Measurements from ENCODE around the gene BTLA. TPM values are rescaled to one million over a fixed set of nuclear protein-coding genes. Genes with fewer than 3 reads are reported as not detected.
"Not testable (repeated sequence)": the region's sequence is repeated elsewhere in the genome, so short reads cannot be mapped to it uniquely, and the experiment has no call there.

Gene BTLA
- total RNA-seq, 1 donor from 2014 or later = 0.86 TPM

DNA sequence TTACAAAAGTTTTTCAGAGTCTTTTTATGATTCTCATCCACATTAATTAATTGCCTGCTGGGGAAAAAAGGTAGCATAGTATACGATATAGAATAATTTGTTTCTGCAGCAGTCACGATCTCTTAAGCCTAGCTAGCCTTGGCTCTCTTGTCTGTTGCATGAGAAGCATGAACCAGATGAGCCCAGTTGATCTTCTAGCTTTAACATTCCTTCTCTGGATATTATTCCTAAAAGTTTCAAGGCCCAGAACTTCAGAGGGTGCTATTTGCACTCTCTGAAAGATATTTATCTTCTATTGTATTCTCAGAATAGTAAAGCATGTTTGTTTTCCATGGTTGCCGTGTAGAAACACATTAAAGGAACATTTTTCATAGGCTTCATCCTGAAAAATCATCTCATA lies 69.3 kb downstream of the BTLA start:
- Histone ChIP-seq H3K36me3 (no peaks in the 10 kb centered on the region), H3K27ac (no peak overlapping the region), H3K4me1 (no peaks in the 10 kb centered on the region), H3K9me3 (no peaks in the 10 kb centered on the region), H3K27me3 (ENCODE audit: low read depth) (no peaks in the 10 kb centered on the region), H3K4me3 (no peak overlapping the region)
- no peak for ATAC-seq
- no peak for DNase-seq
- intact Hi-C loops (cut with DNase I) = no loop called here
- no peak for TF ChIP-seq CTCF (IDR thresholded peaks at IDR 0.05)

DNA sequence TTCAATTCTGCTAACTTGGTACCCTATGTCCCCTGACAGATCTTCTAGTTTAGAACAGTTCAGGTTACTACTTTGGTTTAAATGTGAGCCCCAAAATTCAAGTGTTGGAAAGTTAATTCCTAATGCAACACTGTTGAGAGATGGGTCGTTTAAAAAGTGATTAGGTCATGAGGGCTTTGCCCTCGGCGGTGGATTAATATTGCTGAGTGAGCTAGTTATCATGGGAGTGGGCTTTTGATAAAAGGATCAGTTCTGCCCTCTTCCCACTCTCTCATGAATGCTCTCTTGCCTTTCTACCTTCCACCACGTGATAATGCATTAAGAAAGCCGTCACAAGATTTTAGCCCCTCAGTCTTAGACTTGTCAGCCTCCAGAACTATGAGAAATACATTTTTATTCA lies 72.1 kb downstream of the BTLA start:
- no peak overlapping the region for H3K4me3 ChIP-seq
- ATAC-seq (no peak), DNase-seq (no peak)
- H3K27ac ChIP-seq = no peak overlapping the region
- no peaks in the 10 kb centered on the region for H3K36me3 ChIP-seq
- no peaks in the 10 kb centered on the region for H3K27me3 ChIP-seq (ENCODE audit: low read depth)
- TF ChIP-seq CTCF (IDR thresholded peaks at IDR 0.05) = no peak
- no peaks in the 10 kb centered on the region for H3K9me3 ChIP-seq
- intact Hi-C loops (cut with DNase I) = no loop called here
- H3K4me1 ChIP-seq = peaks cover 5% of the 10 kb centered on the region

DNA sequence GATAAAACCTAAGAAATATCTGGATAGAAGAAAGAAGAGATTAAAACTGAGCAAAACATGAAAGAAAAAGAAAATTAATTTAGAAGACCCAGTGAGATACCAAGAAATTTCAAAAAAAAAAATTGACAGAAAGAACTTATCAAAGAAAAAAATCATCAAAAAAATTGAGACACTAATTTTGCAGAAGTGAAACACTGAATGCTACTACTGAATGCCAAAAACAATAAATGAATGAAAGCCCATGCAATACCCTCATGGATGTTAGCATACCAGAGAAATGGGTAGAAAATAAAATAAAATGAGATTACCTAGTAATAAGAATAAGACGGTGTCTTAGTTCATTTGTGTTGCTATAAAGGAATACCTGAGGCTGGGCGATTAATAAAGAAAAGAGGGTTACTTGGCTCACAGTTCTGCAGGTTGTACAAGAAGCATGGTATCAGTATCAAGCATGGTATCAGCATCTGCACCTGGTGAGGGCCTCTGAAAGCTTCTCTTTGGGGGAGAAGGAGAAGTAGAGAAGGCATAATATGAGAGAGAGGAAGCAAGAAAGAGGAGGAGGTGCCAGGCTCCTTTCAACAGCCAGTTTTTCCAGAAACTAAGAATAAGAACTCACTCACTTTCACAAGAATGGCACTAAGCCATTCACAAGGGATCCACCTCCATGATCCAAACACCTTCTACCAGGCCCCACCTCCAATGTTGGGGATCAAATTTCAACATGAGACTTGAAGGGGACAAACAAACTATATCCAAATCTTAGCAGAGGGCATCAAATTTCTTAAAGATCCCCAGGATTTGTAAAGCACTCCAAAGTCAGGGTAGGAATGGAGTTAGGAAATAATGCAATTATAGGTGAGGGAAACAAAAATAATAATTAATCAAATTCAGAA lies 73.2 kb downstream of the BTLA start:
- no peak for DNase-seq
- Histone ChIP-seq H3K4me3 (no peak overlapping the region), H3K9me3 (no peaks in the 10 kb centered on the region), H3K27me3 (ENCODE audit: low read depth) (no peaks in the 10 kb centered on the region), H3K4me1 (peaks cover 5% of the 10 kb centered on the region), H3K27ac (no peak overlapping the region), H3K36me3 (no peaks in the 10 kb centered on the region)
- TF ChIP-seq CTCF (IDR thresholded peaks at IDR 0.05) = no peak
- intact Hi-C loops (cut with DNase I) = no loop called here
- ATAC-seq = no peak

GRCh38 chr3:112425382-112425781 lies 73.9 kb downstream of the BTLA start:
- TF ChIP-seq CTCF (IDR thresholded peaks at IDR 0.05) = no peak
- H3K36me3 ChIP-seq = no peaks in the 10 kb centered on the region
- ATAC-seq (no peak), DNase-seq (no peak)
- H3K4me1 ChIP-seq = peaks cover 5% of the 10 kb centered on the region
- intact Hi-C loops (cut with DNase I) = no loop called here
- H3K9me3 ChIP-seq = no peaks in the 10 kb centered on the region
- H3K27me3 ChIP-seq (ENCODE audit: low read depth) = no peaks in the 10 kb centered on the region
- no peak overlapping the region for H3K27ac ChIP-seq
- no peak overlapping the region for H3K4me3 ChIP-seq

DNA sequence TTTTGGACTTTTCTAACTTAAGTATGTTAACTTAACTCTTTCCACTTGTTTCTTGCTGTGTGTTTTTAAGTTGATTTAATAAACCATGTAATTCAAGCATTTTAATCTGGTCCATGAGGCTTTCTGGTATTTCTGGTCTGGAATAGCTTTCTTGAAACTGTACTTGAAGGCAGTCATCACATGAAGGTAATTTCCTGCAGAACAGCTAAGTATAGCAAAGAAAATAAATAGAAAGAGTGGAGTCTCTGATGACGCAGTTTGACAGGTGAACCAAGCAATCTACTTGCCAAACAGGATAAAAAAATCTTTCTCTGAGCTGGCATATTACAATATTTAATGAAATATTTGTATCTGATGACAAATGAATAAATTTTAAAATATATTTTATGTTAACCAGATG lies 74.9 kb downstream of the BTLA start:
- H3K4me3 ChIP-seq = no peak overlapping the region
- TF ChIP-seq CTCF (IDR thresholded peaks at IDR 0.05) = no peak
- H3K4me1 ChIP-seq = peaks cover 5% of the 10 kb centered on the region
- H3K27me3 ChIP-seq (ENCODE audit: low read depth) = no peaks in the 10 kb centered on the region
- H3K36me3 ChIP-seq = no peaks in the 10 kb centered on the region
- DNase-seq (no peak), ATAC-seq (peak; percentile 46 to 79)
- no peaks in the 10 kb centered on the region for H3K9me3 ChIP-seq
- intact Hi-C loops (cut with DNase I) = no loop called here
- no peak overlapping the region for H3K27ac ChIP-seq

DNA sequence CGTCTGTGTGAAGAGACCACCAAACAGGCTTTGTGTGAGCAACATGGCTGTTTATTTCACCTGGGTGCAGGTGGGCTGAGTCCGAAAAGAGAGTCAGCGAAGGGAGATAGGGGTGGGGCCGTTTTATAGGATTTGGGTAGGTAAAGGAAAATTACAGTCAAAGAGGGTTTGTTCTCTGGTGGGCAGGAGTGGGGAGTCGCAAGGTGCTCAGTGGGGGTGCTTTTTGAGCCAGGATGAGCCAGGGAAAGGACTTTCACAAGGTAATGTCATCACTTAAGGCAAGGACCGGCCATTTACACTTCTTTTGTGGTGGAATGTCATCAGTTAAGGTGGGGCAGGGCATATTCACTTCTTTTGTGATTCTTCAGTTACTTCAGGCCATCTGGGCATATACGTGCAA lies 76.4 kb downstream of the BTLA start:
- H3K4me3 ChIP-seq; DNase-seq; H3K36me3 ChIP-seq; H3K27me3 ChIP-seq (ENCODE audit: low read depth); H3K27ac ChIP-seq; H3K9me3 ChIP-seq; ATAC-seq; H3K4me1 ChIP-seq; intact Hi-C loops (cut with DNase I): not testable (repeated sequence)

DNA sequence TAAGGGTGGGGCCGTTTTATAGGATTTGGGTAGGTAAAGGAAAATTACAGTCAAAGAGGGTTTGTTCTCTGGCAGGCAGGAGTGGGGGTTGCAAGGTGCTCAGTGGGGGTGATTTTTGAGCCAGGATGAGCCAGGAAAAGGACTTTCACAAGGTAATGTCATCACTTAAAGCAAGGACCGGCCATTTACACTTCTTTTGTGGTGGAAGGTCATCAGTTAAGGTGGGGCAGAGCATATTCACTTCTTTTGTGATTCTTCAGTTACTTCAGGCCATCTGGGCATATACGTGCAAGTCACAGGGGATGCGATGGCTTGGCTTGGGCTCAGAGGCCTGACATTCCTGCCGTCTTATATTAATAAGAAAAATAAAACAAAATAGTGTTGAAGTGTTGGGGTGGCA lies 80.7 kb downstream of the BTLA start:
- H3K4me1 ChIP-seq; H3K9me3 ChIP-seq; H3K27ac ChIP-seq; intact Hi-C loops (cut with DNase I); H3K27me3 ChIP-seq (ENCODE audit: low read depth); H3K36me3 ChIP-seq; H3K4me3 ChIP-seq; ATAC-seq; DNase-seq: not testable (repeated sequence)
